ENCODE results near the gene GCLC. TPM values are rescaled to one million over a fixed set of nuclear protein-coding genes. Genes with fewer than 3 reads are reported as not detected.
"Not testable (repeated sequence)": the region's sequence is repeated elsewhere in the genome, so short reads cannot be mapped to it uniquely, and the experiment has no call there.

Gene GCLC
- total and polyA plus RNA-seq, 8 donors: 20.8 to 41.5 (median 33.8) TPM

DNA sequence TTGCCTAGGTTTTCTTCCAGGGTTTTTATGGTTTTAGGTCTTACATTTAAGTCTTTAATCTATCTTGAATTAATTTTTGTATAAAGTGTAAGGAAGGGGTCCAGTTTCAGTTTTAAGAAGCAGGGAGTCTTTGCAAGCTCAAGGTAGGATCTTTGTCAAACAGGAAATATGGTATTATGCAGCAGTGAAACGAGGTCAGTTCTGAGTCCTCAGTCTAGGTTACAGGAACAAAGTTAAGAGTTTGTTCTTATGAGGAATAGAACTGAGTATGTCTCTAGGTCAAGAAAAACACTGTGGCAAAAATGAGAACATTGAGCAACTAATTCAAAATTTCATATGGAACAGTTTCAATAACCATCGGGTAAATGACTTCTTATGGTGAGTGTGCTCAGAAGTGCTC is 63.6 kb downstream of the GCLC start:
- Histone ChIP-seq H3K4me3 (no peak overlapping the region), H3K9me3 (no peaks in the 10 kb centered on the region), H3K36me3 (no peaks in the 10 kb centered on the region), H3K27ac (no peak overlapping the region), H3K27me3 (peaks cover 0 to 14% of the 10 kb centered on the region in 2 donors), H3K4me1 (peaks cover 3 to 17% of the 10 kb centered on the region in 2 donors)
- ATAC-seq: no peak
- DNase-seq: no peak
- TF ChIP-seq CTCF (IDR thresholded peaks at IDR 0.05): no peak
- intact Hi-C loops (cut with DNase I): loop anchor here in 1 of 2 donors (5.0 kb wide), 1 partner anchor 309 kb away; no protein-coding TSS in a partner anchor

- not testable (repeated sequence) for H3K27me3 ChIP-seq, H3K9me3 ChIP-seq, H3K27ac ChIP-seq, H3K4me3 ChIP-seq, DNase-seq, ATAC-seq, H3K36me3 ChIP-seq
- intact Hi-C loops (cut with DNase I): loop anchor here in 1 of 2 donors (5.0 kb wide), 1 partner anchor 308 kb away; no protein-coding TSS in a partner anchor
- H3K4me1 ChIP-seq: peaks cover 3 to 17% of the 10 kb centered on the region in 2 donors
Measured at GRCh38 chr6:53480774-53481173, 64.1 kb downstream of the GCLC start.

DNA sequence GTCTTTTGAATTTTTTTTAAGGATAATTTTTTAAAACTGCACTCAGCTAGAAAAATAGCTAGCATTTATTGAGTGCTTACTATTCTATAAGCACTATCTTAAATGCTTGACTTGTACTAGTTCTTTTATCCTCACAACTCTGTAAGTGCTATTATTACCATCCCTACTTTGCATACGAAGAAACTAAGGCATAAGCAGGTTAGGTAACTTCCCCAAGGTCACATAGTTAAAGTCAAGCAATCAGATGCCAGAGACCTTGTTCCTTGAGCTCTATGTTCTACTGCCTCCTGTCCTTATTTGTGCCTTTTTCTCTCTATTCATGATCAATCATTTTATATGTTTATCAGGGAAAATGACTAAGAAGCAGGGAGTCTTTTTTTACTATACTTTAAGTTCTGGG is 65.0 kb downstream of the GCLC start:
- no peaks in the 10 kb centered on the region for H3K36me3 ChIP-seq
- no peak for TF ChIP-seq CTCF (IDR thresholded peaks at IDR 0.05)
- intact Hi-C loops (cut with DNase I): loop anchor here in 1 of 2 donors (5.0 kb wide), 1 partner anchor 308 kb away; no protein-coding TSS in a partner anchor
- DNase-seq: no peak
- no peak overlapping the region for H3K4me3 ChIP-seq
- peaks cover 3 to 17% of the 10 kb centered on the region in 2 donors for H3K4me1 ChIP-seq
- H3K27ac ChIP-seq: no peak overlapping the region
- no peak for ATAC-seq
- no peaks in the 10 kb centered on the region for H3K9me3 ChIP-seq
- H3K27me3 ChIP-seq: no peaks in the 10 kb centered on the region

- Histone ChIP-seq H3K9me3 (no peaks in the 10 kb centered on the region), H3K4me3 (no peak overlapping the region), H3K4me1 (no peaks in the 10 kb centered on the region), H3K27me3 (no peaks in the 10 kb centered on the region), H3K27ac (no peak overlapping the region), H3K36me3 (no peaks in the 10 kb centered on the region)
- ATAC-seq (no peak), DNase-seq (no peak)
- intact Hi-C loops (cut with DNase I): no loop called here
- no peak for TF ChIP-seq CTCF (IDR thresholded peaks at IDR 0.05)
Measured at GRCh38 chr6:53476964-53477363, 67.9 kb downstream of the GCLC start.

DNA sequence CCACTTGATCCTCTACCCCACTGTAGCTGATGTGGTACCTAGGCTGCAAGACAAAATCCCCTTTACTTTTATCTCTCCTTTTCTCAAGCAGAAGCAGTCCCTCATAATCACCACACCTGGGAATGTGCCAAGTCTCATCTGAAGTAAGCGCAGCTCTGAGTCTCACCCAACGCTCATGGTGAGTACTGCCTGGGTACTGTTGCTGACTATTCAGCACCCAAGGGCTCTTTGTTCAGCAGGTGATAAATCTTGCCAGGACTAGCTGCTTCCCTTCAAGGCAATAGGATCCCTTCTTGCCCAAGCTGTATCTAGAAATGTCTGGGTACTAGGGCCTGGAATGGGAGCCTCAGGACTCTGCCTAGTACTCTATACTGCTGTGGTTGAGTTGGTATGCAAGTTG is 70.9 kb downstream of the GCLC start:
- H3K4me3 ChIP-seq: no peak overlapping the region
- no peaks in the 10 kb centered on the region for H3K4me1 ChIP-seq
- H3K27ac ChIP-seq: no peak overlapping the region
- ATAC-seq (no peak), DNase-seq (no peak)
- no peaks in the 10 kb centered on the region for H3K27me3 ChIP-seq
- no peak for TF ChIP-seq CTCF (IDR thresholded peaks at IDR 0.05)
- intact Hi-C loops (cut with DNase I): no loop called here
- no peaks in the 10 kb centered on the region for H3K9me3 ChIP-seq
- no peaks in the 10 kb centered on the region for H3K36me3 ChIP-seq

DNA sequence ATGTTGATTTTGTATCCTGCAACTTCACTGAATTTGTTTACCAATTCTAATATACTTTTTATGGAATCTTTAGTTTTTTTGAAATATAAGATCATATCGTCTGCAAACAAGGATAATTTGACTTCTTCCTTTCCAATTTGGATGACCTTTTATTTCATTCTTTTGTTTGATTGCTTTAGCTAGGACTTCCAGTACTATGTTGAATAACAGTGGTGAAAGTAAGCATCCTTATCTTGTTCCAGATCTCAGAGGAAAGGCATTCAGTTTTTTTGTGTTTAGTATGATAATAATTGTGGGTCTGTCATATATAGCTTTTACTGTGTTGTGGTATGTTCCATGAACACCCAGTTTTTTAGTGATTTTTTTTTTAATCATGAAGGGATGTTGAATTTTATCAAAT is 75.7 kb downstream of the GCLC start:
- no peak overlapping the region for H3K27ac ChIP-seq
- H3K27me3 ChIP-seq: no peaks in the 10 kb centered on the region
- H3K9me3 ChIP-seq: no peaks in the 10 kb centered on the region
- no peak for TF ChIP-seq CTCF (IDR thresholded peaks at IDR 0.05)
- intact Hi-C loops (cut with DNase I): no loop called here
- H3K4me1 ChIP-seq: peaks cover 0 to 21% of the 10 kb centered on the region in 2 donors
- ATAC-seq (no peak), DNase-seq (no peak)
- no peak overlapping the region for H3K4me3 ChIP-seq
- no peaks in the 10 kb centered on the region for H3K36me3 ChIP-seq
